Activated CD4-positive, alpha-beta T cell treated with anti-CD3 and anti-CD28 coated beads, Interleukin-2, amount 50 U/mL, for 16 hours (primary cell): ENCODE results near the gene TMEM62.
"Not testable (repeated sequence)": the region's sequence is repeated elsewhere in the genome, so short reads cannot be mapped to it uniquely, and the experiment has no call there.

ENCODE experiments used
- DNase-seq: peaks from one replicate; pipeline ENCODE4 v3.0.0-alpha.2; 2020

The TMEM62 gene

DNA sequence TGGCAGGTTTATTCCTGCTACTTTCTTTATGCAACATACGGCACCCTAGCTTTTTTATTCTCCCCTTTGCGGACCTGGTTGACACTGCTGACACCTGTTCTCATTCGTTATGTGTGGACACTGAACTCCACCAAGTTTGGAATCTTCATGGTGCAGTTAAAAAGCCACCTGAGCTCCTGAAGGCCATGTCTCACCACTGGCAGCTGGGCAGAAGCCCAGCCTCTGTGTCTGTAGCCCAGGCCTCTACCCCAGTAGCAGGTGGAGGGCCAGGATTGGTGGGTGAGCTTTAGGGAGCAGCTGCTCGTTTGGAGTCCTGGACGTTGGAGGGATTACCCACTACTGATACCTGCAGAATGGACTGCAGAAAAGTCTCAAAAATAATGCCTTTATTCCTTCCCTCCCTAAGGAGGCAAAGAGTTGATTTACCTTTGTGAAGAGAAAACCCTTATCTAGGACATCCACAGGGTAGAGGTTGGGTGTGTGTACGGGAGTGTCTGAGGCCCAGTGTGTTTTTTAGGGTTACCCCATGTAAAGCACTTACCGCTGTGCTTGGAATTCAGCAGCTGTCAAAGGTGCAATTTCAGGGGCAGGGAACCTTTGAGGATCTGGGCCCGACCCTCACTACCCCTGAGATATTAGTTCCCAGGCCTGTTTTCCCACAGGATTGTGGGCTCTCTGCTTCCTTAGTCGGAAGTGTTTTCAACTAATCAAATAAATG, 51.2 kb downstream of the TMEM62 start:
- no peak for DNase-seq

DNA sequence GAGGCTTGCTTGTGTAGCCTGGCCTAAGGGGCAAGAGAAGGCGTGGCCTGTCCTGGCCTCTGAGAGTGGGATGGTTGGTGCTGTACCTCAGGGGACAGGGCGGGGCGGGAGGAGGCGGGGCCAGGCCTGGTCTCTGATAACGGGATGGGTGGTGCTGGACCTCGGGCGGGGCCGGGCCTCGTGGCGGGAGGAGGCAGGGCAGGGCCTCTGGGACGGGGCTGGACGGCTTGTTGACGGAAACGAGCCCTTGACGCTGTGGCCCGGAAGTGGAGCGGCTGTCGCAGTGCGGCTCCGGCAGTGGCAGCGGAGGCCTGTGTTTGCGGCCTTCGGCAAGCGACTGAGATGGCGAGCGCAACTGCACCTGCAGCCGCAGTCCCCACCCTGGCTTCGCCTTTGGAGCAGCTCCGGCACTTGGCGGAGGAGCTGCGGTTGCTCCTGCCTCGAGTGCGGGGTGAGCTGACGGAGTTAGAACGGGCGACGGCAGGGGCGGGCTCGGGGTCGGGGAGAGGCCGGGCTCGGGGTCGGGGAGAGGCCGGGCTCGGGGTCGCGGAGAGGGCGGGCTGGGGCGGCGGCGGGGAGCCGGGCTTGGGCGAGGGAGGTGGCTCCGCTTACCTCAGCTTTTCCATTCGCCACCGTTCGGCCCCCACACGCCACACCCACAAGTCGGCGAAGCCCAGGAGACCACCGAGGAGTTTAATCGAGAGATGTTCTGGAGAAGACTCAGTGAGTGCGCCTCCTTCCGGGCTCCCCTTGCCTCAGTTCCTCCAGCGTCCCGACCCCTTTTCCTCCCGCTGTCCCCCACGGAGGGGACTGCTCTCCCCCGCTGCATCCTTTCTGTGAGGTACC, 52.0 kb downstream of the TMEM62 start, which contains the start of gene CCNDBP1:
CCNDBP1 (plus strand) TSS at position 247 of the 846 bp plus-strand sequence; CDS start at position 343, 96 bp downstream.
- DNase-seq: peak; percentile 96

DNA sequence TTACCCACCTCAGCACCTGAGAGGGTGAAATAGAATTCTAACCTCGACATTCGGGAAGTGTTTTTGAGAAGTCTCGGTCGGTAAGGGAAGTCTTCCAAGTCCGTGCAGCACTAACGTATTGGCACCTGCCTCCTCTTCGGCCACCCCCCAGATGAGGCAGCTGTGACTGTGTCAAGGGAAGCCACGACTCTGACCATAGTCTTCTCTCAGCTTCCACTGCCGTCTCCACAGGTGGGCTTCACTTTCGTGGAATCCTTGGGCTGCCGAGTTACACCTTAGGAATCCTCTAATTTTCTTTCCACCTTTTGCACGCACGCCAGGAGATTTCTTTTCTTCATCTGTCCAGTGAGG, 52.6 kb downstream of the TMEM62 start:
- no peak for DNase-seq

DNA sequence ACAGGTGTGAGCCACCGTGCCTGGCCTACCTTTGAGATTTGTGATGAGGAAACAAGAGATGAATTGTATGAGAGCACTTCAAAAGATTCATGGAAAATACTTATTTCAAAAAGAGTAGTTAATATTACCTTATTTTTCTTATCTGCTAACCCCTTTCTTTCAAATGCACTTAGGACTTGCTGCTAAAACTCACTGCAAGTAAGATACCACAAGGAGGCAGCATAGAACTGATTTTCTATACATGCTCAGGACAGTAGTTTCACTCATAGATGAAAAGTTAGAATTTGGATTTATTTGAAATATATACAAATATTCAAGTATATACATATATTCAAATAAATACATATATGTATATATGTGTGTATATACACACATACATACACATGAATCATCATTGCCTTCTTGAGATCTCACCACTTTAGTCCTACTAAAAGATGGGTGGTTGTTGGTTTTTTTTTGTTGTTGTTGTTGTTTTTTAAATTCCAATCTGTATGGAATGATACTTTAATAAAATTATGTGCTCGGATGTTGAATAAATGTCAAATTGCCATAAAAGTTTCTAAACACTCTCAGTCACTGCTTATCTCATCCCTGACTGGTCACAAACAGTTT, 54.3 kb downstream of the TMEM62 start:
- peak; percentile 54 for DNase-seq

DNA sequence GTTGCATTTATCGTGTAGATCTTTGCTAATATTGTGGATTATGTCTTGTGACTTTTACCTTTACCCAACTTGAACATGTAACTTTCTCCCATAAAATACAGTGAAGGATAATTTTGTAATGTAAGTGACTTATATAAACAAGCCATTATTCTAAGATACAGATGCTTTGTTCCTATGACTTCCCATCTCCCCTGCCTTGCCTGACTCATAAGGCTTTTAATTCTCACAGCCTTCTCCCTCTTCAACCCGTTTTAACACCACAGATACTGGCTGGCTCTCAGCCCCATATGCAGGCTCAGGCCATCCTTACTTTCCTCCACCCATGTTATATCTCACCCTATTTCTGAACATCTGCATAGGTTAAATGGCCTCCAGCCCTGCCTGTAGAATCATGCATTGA, 55.9 kb downstream of the TMEM62 start:
- DNase-seq: no peak

DNA sequence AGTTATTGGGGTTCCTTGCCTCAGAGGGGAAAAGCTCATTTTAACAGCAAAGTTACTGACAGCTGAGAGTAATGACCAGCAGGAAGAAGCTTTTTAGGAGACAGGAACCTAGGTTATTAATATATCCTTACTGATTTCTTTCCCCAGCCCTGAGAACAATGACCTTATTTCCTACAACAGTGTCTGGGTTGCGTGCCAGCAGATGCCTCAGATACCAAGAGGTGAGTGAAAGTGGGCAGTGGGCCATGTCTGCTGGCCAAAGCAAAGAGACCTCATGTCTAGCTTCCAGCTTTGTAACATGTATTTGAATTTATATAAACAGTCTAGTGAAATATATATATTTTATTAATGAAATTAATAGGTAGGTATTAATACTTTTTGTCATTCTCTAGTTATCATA, 56.8 kb downstream of the TMEM62 start:
- DNase-seq: no peak

DNA sequence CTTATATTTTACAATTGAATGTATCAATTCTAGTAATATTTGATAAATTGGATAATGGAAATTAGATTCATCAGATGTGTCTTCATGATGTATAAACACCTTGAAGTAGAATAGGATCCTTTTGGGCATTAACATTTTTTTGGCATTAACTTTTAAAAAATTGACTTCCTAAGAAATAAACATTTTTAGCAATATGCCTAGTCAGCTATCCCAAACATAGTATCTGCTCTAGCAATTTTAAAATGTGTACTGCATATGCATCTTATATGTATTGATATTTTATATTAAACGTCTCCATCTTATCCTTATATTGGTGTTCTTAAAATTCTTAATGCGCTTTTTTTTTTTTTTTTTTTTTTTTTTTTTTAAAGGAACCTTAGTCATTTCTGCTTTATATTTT, 60.3 kb downstream of the TMEM62 start:
- DNase-seq: no peak

DNA sequence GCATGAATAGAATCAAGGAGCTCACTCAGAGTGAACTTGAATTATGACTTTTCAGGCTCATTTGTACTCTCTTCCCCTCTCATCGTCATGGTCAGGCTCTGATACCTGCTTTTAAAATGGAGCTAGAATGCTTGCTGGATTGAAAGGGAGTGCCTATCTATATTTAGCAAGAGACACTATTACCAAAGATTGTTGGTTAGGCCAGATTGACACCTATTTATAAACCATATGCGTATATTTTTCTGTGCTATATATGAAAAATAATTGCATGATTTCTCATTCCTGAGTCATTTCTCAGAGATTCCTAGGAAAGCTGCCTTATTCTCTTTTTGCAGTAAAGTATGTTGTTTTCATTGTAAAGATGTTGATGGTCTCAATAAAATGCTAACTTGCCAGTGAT, 61.4 kb downstream of the TMEM62 start:
- DNase-seq: no peak

DNA sequence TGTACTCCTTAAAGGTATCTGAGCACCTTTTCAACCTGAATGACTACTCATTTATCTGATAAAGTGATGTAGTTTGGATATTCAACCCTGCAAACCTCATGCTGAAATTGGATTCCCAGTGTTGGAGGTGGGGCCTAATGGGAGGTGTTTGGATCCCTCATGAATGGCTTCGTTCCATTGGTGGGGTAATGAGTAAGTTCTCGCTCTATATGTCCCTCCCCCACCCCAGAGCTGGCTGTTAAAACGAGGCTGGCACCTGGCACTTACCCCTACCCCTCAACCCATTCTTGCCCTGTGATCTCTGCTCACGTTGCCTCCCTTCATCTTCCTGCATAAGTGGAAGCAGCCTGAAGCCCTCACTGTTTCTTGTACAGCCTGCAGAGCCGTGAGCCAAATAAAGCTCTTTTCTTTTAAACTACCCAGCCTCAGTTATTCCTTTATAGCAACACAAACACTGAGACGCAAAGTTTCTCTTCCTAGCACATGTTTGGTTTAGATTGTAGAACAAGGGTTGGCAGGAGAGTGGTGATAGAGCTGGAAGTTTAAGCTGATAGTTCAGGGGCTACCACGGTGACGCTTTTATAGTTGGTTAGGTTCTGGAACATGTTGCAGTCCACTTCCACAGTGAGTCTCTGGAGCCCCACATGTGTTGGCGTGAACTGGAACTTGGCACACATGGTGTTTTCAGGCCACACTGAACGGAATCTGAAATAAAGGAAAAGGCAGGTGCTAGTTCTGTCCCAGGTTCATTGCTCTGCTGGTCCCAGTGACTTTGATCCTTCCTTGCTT, 63.6 kb downstream of the TMEM62 start:
- DNase-seq: no peak

DNA sequence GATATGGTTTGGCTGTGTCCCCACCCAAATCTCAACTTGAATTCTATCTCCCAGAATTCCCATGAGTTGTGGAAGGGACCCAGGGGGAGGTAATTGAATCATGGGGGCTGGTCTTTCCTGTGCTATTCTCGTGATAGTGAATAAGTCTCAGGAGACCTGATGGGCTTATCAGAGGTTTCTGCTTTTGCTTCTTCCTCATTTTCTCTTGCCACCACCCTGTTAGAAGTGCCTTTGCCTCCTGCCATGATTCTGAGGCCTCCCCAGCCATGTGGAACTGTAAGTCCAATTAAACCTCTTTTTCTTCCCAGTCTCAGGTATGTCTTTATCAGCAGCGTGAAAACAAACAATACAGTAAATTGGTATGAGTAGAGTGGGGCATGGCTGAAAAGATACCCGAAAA, 64.4 kb downstream of the TMEM62 start:
- not testable (repeated sequence) for DNase-seq

DNA sequence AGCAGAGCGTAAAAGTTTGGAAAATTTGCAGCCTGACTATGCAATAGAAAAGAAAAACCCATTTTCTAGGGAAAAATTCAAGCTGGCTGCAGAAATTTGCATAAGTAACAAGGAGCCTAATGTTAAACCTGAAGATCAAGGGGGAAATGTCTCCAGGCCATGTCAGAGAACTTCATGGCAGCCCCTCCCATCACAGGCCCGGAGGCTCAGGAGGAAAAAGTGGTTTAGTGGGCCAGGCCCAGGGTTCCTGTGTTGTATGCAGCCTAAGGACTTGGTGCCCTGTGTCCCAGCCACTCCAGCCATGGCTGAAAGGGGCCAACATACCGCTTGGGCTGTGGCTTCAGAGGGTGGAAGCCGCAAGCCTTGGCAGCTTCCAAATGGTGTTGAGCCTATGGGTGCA, 65.2 kb downstream of the TMEM62 start:
- DNase-seq: not testable (repeated sequence)

DNA sequence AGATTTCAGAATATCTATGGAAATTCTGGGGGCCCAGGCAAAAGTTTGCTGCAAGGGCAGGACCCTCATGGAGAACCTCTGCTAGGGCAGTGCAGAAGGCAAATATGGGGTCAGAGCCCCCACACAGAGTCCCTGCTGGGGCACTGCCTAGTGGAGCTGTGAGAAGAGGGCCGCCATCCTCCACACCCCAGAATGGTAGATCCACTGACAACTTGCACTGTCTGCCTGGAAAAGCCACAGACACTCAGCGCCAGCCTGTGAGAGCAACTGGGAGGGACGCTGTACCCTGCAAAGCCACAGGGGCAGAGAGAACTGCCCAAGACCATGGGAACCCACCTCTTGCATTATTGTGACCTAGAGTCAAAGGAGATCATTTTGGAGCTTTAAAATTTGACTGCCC, 65.6 kb downstream of the TMEM62 start:
- no peak for DNase-seq

DNA sequence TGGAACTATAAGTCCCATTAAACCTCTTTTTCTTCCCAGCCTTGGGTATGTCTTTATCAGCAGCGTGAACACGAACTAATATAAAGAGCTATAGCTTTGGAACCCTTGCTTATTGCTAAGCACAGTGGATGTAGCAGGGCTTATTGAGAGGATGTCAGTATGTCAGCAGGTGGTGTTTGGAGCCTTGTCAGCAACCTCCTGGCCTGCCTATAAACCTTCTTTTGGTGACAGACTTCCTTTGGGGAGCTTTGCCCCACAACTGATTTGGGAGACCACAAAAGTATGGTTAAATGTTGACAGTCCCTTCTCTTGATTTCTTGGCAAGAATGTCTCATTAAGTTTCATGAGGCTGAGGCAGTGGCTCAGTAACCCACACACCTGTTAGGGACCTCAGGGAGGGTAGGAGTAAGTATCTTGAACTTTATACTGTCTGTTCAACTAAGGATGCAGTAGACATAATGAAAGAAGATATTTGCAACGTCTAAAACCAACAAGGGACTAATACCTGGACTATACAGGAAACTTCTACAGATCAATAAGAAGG, 66.6 kb downstream of the TMEM62 start:
- no peak for DNase-seq

DNA sequence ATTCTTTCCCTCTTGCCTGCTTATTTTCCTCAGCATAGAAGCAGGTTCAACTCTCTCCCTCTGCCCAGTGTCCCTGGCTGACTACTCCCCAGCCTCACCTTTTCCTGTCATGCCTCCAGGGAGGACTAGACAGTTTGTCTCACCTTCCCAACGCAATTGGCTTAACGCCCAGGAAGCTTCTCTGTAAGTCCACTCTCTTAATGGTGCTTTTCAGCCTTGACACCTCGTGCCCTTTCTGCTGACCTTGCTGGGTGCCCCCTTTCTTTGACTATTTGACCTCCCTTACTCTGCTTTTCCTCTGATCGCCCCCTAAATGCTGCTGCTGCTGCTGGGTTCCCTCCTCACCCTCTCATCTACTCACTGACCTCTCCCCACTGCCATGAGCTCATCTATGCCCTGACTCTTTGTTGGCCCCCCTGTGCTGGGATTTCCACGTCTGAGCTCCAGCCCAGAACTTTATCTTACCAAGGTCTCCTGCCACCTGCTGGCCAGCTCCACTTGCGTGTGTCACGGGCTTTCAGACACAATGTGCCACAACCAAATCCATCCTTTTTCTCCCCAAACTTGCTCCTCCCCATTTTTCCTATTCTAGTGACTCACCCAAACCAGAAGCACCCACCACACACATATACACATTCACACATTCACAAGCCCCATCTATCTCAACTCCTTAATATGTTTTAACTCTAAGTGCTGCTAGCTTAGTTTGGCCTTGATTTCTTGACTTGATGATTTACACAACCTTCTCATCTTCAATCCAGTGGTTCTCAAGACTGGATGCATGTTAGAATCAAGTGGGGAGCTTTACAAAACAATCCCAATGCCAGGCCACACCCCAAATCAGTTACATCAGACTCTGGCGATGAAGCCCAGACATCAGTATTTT, 70.9 kb downstream of the TMEM62 start:
- peak; percentile 37 for DNase-seq

DNA sequence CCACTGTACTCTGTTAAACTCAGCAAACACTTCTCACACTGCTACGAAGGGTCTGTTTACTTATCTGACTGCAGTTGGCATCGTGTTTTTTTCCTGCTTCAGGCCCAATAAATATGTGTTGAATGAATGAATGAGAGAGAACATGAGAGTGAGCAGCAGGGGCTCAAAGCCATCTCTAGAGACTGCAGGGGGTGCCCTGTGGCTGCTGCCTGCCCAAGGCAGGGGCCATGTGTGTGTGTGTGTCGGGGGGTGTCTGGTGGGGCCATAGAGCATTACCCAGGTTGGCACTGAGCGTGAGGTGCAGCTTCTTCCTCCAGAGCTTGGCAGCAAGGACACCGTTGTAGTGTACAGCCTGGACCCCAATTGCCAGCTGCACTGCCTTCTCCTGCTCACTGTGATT, 72.7 kb downstream of the TMEM62 start:
- DNase-seq: no peak

DNA sequence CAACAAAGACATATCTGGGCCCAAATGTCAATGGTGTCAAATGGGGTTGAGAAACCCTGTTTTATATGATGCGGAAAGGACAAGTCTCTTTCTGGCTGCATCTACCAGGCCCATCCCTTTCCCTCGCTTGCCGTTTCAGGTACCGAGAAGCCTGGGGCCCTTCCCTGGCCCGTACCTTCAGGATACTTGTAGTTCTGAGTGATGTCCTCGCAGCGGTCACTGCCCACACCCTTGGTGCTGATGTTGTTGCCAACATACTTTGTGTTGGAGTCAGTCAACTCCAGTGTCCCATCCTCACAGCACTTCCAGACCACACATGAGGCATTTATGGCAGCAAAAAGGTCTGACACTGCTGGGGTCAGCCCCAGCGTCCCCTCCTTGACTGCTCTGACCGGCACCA, 73.6 kb downstream of the TMEM62 start:
- DNase-seq: no peak

DNA sequence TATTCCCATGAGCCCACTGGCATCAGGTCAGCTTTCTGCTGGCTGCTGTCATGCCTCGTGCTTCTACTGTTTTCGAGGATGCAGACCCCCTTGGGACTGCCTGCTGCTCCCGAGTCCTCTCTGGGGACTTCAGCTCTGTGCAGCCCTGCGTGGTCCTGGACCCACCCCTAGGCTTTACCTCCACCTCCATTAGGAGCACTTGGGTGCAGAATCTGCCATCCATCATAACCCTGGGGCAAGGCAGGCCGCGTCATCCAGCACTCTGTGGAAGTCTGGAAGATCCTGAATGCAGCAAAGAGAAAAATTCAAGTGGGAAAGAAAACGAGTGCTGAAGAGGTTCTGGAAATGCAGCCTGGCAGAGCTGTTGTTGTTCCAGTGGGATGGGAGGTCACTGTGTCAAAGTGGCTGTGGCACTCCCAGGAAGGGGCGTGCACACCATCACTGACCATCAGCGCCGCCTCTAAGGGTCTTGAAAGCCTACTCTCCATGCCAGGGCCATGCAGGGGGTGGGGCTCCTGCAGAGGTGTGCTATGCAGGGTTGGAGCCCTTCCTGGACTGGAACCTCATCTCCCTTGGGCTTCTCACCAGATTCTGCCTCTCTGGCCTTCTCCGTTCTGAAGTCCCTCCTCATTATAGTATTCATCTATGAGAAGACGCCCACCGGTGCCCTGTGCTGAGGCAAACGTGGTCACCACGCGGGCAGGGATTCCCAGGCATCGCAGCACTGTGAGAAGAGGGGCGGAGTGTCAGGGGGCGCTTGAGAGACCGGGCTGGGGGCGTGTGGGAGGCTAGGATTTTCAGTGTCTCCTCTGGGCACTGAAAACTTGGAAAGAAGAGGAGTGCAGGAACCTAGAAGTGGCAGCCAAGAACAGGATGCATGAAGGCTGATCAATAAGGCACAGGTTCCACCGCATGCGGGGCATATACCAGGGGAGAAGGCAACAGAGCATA, 74.9 kb downstream of the TMEM62 start:
- no peak for DNase-seq

DNA sequence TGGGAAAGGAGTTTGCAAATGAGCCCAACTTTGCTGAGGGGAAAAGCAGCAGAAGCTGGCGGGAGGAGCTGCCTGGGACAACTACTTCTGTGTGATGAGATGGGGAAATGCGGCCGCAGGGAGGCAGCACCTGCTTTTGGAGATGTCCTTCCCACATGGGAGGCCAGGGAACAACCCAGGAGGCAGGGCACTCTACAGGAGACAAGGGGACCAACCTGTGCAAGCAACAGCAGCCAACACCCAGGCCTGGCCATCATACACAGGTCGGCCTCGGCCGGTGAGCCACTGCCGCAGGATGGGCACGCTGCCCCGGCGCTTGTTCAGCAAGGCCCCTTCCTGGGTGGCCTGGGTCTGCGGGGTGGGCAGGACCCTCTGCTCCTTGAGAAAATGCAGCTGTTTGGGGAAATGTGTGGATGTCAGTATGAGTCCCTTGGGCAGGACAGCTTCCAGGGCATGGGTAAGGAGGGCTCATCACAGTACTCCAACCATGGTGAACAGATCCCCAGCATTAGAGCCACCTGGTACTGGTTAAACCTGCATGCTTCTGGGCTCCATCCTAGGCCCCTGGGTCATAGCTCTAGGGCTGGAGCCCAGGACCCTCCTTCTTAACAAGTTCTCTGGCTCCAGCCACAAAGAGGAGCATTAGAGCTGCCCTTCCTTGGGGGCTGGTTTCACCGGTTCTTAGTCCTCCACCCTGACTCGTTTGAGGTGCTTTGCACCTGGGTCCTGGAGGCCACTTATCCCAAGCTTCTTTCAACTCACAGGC, 75.9 kb downstream of the TMEM62 start:
- DNase-seq: no peak

DNA sequence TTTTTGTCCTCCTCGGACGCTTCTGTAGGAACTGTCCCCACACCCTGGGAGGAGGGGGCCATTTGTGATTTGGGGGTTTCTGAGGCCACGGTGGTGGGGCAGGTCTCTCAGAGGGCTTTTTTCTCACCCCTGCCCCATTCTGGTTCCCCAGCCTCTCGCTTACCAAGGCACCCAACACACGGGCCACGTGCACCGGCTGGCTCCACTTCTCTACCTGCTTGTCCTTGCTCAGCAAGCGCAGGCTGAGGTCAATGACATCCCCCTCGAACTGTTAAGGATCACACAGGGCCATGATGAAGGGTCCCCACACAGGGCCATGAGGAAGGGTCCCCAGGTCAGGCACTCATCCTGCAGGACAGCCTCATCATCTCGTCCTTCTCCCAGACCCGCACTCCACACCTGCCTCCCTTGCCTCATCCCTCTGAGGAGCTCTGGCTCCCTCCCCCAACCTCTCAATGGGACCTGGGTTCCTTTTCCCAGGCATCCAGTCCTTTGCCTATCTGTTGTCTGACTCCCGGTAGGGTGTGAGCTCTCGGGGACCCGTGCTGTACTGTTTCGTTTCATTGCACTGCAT, 76.9 kb downstream of the TMEM62 start:
- no peak for DNase-seq
